IMR-90 (cell line): ENCODE measurements around the gene HBM.

Experiments
- POLR2A ChIP-seq: IDR thresholded peaks from 2 replicates; pipeline ENCODE4 v1.6.1; 2012; ENCODE audit warnings: mild to moderate bottlenecking, low read depth, low read length
- TF ChIP-seq, protein P1 (sequence below): conservative IDR thresholded peaks from 2 replicates; pipeline ENCODE4 v1.5.1; 2012; ENCODE audit warnings: mild to moderate bottlenecking, low read depth, low read length, improper control_type of control experiment

DNA sequence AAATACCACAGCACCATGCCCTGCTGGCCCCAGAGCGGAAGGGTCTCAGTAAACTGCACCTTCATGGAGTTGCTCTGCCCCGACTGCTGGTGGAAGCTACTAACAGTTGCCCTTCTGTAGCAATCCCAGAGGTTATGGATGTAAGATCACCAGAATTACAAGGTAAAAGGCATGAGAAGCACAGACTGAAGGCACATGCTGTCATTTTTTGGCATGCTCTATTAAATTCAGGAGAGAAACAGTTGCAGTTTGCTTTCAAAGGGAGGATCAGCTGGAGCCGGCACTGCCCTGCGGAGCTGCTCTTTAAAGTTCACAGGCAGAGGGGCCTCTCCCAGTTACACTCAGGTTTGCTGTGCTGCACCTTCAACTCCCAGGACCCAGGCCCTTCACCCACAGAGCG is 46.5 kb upstream of the HBM start:
- TF ChIP-seq, protein P1, sequence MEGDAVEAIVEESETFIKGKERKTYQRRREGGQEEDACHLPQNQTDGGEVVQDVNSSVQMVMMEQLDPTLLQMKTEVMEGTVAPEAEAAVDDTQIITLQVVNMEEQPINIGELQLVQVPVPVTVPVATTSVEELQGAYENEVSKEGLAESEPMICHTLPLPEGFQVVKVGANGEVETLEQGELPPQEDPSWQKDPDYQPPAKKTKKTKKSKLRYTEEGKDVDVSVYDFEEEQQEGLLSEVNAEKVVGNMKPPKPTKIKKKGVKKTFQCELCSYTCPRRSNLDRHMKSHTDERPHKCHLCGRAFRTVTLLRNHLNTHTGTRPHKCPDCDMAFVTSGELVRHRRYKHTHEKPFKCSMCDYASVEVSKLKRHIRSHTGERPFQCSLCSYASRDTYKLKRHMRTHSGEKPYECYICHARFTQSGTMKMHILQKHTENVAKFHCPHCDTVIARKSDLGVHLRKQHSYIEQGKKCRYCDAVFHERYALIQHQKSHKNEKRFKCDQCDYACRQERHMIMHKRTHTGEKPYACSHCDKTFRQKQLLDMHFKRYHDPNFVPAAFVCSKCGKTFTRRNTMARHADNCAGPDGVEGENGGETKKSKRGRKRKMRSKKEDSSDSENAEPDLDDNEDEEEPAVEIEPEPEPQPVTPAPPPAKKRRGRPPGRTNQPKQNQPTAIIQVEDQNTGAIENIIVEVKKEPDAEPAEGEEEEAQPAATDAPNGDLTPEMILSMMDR = no peak
- no peak for TF ChIP-seq POLR2A
